DND-41 (cell line): ENCODE data around the gene USH1G.

Source experiments
- EZH2 ChIP-seq: IDR thresholded peaks from 3 replicates; pipeline ENCODE4 v1.6.1; 2012; ENCODE audit warnings: borderline replicate concordance, low read depth, mild to moderate bottlenecking, moderate library complexity, low read length, inconsistent platforms; ENCODE audit not compliant: severe bottlenecking
- TF ChIP-seq, protein P1 (sequence below): IDR thresholded peaks from 2 replicates; pipeline ENCODE4 v1.5.1; 2012; ENCODE audit warnings: borderline replicate concordance, low read length, moderate library complexity, mild to moderate bottlenecking; ENCODE audit not compliant: poor library complexity, severe bottlenecking; ENCODE audit errors: extremely low read depth

DNA sequence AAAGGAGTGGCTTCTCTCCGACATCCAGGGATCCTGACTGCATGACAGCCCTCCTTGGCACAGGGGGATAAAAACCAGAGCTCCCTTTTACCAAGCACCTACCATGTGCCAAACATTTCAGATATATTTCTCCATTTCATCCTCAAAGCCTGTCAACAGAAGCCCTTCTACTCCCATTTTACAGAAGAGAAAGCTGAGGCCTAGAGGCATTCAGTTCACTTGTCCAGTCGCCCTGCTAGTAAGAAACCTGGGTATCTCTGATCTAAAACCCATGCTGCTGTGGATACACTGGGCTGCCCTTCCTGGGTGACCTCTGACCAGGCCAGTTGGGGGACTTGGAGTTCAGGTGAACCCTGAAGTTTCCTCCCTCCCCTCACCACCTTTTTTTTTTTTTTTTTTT is 44.4 kb downstream of the USH1G start:
- TF ChIP-seq, protein P1, sequence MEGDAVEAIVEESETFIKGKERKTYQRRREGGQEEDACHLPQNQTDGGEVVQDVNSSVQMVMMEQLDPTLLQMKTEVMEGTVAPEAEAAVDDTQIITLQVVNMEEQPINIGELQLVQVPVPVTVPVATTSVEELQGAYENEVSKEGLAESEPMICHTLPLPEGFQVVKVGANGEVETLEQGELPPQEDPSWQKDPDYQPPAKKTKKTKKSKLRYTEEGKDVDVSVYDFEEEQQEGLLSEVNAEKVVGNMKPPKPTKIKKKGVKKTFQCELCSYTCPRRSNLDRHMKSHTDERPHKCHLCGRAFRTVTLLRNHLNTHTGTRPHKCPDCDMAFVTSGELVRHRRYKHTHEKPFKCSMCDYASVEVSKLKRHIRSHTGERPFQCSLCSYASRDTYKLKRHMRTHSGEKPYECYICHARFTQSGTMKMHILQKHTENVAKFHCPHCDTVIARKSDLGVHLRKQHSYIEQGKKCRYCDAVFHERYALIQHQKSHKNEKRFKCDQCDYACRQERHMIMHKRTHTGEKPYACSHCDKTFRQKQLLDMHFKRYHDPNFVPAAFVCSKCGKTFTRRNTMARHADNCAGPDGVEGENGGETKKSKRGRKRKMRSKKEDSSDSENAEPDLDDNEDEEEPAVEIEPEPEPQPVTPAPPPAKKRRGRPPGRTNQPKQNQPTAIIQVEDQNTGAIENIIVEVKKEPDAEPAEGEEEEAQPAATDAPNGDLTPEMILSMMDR = no peak
- TF ChIP-seq EZH2 = no peak
